WTC11 (cell line): ENCODE results near the gene AK9. TPM values are rescaled to one million over a fixed set of nuclear protein-coding genes. Genes with fewer than 3 reads are reported as not detected.

Source experiments
- ATAC-seq: fragments of 200-7000 bp; cut with Tn5 transposase; 2 replicates; pipeline ENCODE4 v1.10.0; 2021; ENCODE audit warnings: mild to moderate bottlenecking, moderate library complexity
- CTCF ChIA-PET: fragments of 300-600 bp; sonication (Branson Sonifier 250); formaldehyde crosslinking; loops from one replicate; lab custom pipeline; 2021; ENCODE audit warnings: antibody characterized with exemption; lab: Charles Lee
- POLR2A ChIA-PET: fragments of 350-600 bp; sonication (Branson Sonifier 250); formaldehyde crosslinking; loops from one replicate; lab custom pipeline; 2021; ENCODE audit warnings: antibody characterized with exemption; lab: Charles Lee
- DNase-seq: peaks from one replicate; pipeline ENCODE4 v3.0.0; 2021; ENCODE audit warnings: low spot score
- H3K27ac Mint-ChIP-seq: 2 replicates; pipeline ENCODE4 v1.8.0; 2021; ENCODE audit warnings: mixed read lengths
- H3K27me3 Mint-ChIP-seq: 2 replicates; pipeline ENCODE4 v1.8.0; 2021; ENCODE audit warnings: low read depth, mild to moderate bottlenecking, moderate library complexity, mixed read lengths
- H3K36me3 Mint-ChIP-seq: 2 replicates; pipeline ENCODE4 v1.8.0; 2021; ENCODE audit warnings: mixed read lengths
- H3K4me1 Mint-ChIP-seq: 2 replicates; pipeline ENCODE4 v1.8.0; 2022; ENCODE audit warnings: mixed read lengths
- H3K4me3 Mint-ChIP-seq: 2 replicates; pipeline ENCODE4 v1.8.0; 2021; ENCODE audit warnings: mild to moderate bottlenecking, moderate library complexity, mixed read lengths
- H3K9me3 Mint-ChIP-seq: 2 replicates; pipeline ENCODE4 v1.8.0; 2021; ENCODE audit warnings: mixed read lengths
- CREM ChIP-seq: sonication (generic); formaldehyde crosslinking; IDR thresholded peaks from 2 replicates; pipeline ENCODE4 v1.8.1; 2022; ENCODE audit warnings: mild to moderate bottlenecking, missing genetic modification reagents, moderate library complexity
- ESRRA ChIP-seq: sonication (generic); formaldehyde crosslinking; IDR thresholded peaks from 2 replicates; pipeline ENCODE4 v1.8.1; 2022; ENCODE audit warnings: mild to moderate bottlenecking, missing genetic modification reagents, borderline replicate concordance
- FOXJ3 ChIP-seq: sonication (generic); formaldehyde crosslinking; IDR thresholded peaks from 2 replicates; pipeline ENCODE4 v1.9.0; 2021; ENCODE audit warnings: missing genetic modification reagents, mild to moderate bottlenecking, borderline replicate concordance
- GTF2I ChIP-seq: fragments of 250-450 bp; sonication (Bioruptor Pico); conservative IDR thresholded peaks from 2 replicates; pipeline ENCODE4 v1.4.0; 2021; ENCODE audit warnings: mild to moderate bottlenecking
- HMGA2 ChIP-seq: fragments of 250-450 bp; sonication (Bioruptor Pico); IDR thresholded peaks from 2 replicates; pipeline ENCODE4 v1.4.0; 2021; ENCODE audit warnings: mild to moderate bottlenecking, moderate library complexity
- HMGXB4 ChIP-seq: sonication (generic); formaldehyde crosslinking; IDR thresholded peaks from 2 replicates; pipeline ENCODE4 v1.8.1; 2023; ENCODE audit warnings: mild to moderate bottlenecking, moderate library complexity, missing genetic modification reagents
- IRF1 ChIP-seq: sonication (generic); formaldehyde crosslinking; IDR thresholded peaks from 2 replicates; pipeline ENCODE4 v1.8.0; 2023; ENCODE audit warnings: missing genetic modification reagents
- MAX ChIP-seq: sonication (generic); formaldehyde crosslinking; IDR thresholded peaks from 2 replicates; pipeline ENCODE4 v1.8.0; 2022; ENCODE audit warnings: mild to moderate bottlenecking, missing genetic modification reagents
- MLX ChIP-seq: sonication (generic); formaldehyde crosslinking; IDR thresholded peaks from 2 replicates; pipeline ENCODE4 v1.8.1; 2023; ENCODE audit warnings: mild to moderate bottlenecking, missing genetic modification reagents, moderate library complexity
- MXD4 ChIP-seq: fragments of 250-450 bp; sonication (Bioruptor Pico); IDR thresholded peaks from 2 replicates; pipeline ENCODE4 v1.8.0; 2021; ENCODE audit warnings: mild to moderate bottlenecking, moderate library complexity, borderline replicate concordance
- NFATC4 ChIP-seq: fragments of 250-450 bp; sonication (Bioruptor Pico); IDR thresholded peaks from 2 replicates; pipeline ENCODE4 v1.9.0; 2021; ENCODE audit warnings: mild to moderate bottlenecking
- NR1H2 ChIP-seq: sonication (generic); formaldehyde crosslinking; IDR thresholded peaks from 2 replicates; pipeline ENCODE4 v1.9.0; 2021; ENCODE audit warnings: mild to moderate bottlenecking, moderate library complexity, missing genetic modification reagents
- NR2C2 ChIP-seq: sonication (generic); formaldehyde crosslinking; IDR thresholded peaks from 2 replicates; pipeline ENCODE4 v1.8.0; 2022; ENCODE audit warnings: mild to moderate bottlenecking, missing genetic modification reagents
- PRDM15 ChIP-seq: sonication (generic); formaldehyde crosslinking; IDR thresholded peaks from 2 replicates; pipeline ENCODE4 v1.8.0; 2022; ENCODE audit warnings: missing genetic modification reagents
- RORB ChIP-seq: fragments of 250-450 bp; sonication (Bioruptor Pico); IDR thresholded peaks from 2 replicates; pipeline ENCODE4 v1.9.0; 2021; ENCODE audit warnings: mild to moderate bottlenecking
- SP1 ChIP-seq: sonication (generic); formaldehyde crosslinking; conservative IDR thresholded peaks from 2 replicates; pipeline ENCODE4 v1.8.1; 2022; ENCODE audit warnings: missing genetic modification reagents
- TEAD1 ChIP-seq: sonication (generic); formaldehyde crosslinking; IDR thresholded peaks from 2 replicates; pipeline ENCODE4 v1.8.0; 2022; ENCODE audit warnings: mild to moderate bottlenecking, missing genetic modification reagents
- TEAD4 ChIP-seq: sonication (generic); formaldehyde crosslinking; IDR thresholded peaks from 2 replicates; pipeline ENCODE4 v1.8.0; 2022; ENCODE audit warnings: mild to moderate bottlenecking, missing genetic modification reagents
- ZNF317 ChIP-seq: sonication (generic); formaldehyde crosslinking; IDR thresholded peaks from 2 replicates; pipeline ENCODE4 v1.8.1; 2023; ENCODE audit warnings: low read depth, mild to moderate bottlenecking, moderate library complexity, missing genetic modification reagents, borderline replicate concordance
- ZNF396 ChIP-seq: fragments of 250-450 bp; sonication (Bioruptor Pico); IDR thresholded peaks from 2 replicates; pipeline ENCODE4 v1.8.0; 2021; ENCODE audit warnings: mild to moderate bottlenecking, moderate library complexity, borderline replicate concordance
- ZNF423 ChIP-seq: fragments of 250-450 bp; sonication (Bioruptor Pico); IDR thresholded peaks from 2 replicates; pipeline ENCODE4 v2.1.2; 2022; ENCODE audit warnings: mild to moderate bottlenecking, moderate library complexity
- ZSCAN18 ChIP-seq: fragments of 250-450 bp; sonication (Bioruptor Pico); IDR thresholded peaks from 2 replicates; pipeline ENCODE4 v2.1.2; 2022; ENCODE audit warnings: mild to moderate bottlenecking, moderate library complexity
- total RNA-seq: library from RNA; stranded (reverse); gene quantifications from 3 replicates; pipeline ENCODE4 v1.2.3, GENCODE V29; 2021

AK9 gene
- total RNA-seq, 1 experiment from 2014 or later, result 3.7 TPM

- TF ChIP-seq ZSCAN18 (CRISPR knock-in tag), result no peak
- no peak for TF ChIP-seq MXD4 (CRISPR knock-in tag)
- no peak for TF ChIP-seq ESRRA (CRISPR knock-in tag)
- no peak for TF ChIP-seq CREM (CRISPR knock-in tag)
- TF ChIP-seq HMGA2 (CRISPR knock-in tag), result no peak
- TF ChIP-seq ZNF396 (CRISPR knock-in tag), result no peak
- no peak for TF ChIP-seq IRF1 (CRISPR knock-in tag)
Measured at GRCh38 chr6:109457562-109457996, 233.4 kb downstream of the AK9 start (continued).

GRCh38 chr6:109456710-109457561 lies 234.1 kb downstream of the AK9 start:
- ATAC-seq (no peak), DNase-seq (no peak)
- Mint-ChIP-seq H3K9me3 (peaks cover 3% of the 10 kb centered on the region), H3K4me3 (peak overlapping the region; percentile 92), H3K27me3 (no peaks in the 10 kb centered on the region; the same call in 1 of the 2 replicates), H3K27ac (no peak overlapping the region), H3K36me3 (peaks cover 16% of the 10 kb centered on the region), H3K4me1 (peaks cover 47% of the 10 kb centered on the region)
- POLR2A ChIA-PET, result interaction anchor here (0.6 kb wide), 1 partner anchor 22 kb away, joined by 3 read pairs; no protein-coding TSS in a partner anchor
- CTCF ChIA-PET, result interaction anchor here (1.0 to 2.6 kb wide), 4 partner anchors 16 to 583 kb away, joined by 4 to 24 read pairs (median 4); partner anchors contain the start of genes PPIL6 and SMPD2
- no peak for TF ChIP-seq PRDM15 (CRISPR knock-in tag)
- TF ChIP-seq TEAD1 (CRISPR knock-in tag), result no peak
- TF ChIP-seq MAX (CRISPR knock-in tag), result no peak
- TF ChIP-seq SP1 (CRISPR knock-in tag), result no peak
- TF ChIP-seq NFATC4 (CRISPR knock-in tag), result no peak
- no peak for TF ChIP-seq ZNF317
- TF ChIP-seq NR1H2 (CRISPR knock-in tag), result no peak
- no peak for TF ChIP-seq NR2C2
- no peak for TF ChIP-seq GTF2I (CRISPR knock-in tag)
- TF ChIP-seq FOXJ3 (CRISPR knock-in tag), result no peak
- TF ChIP-seq ZNF423 (CRISPR knock-in tag), result no peak
- TF ChIP-seq IRF1 (CRISPR knock-in tag), result no peak
- TF ChIP-seq MLX (CRISPR knock-in tag), result no peak
- TF ChIP-seq TEAD4 (CRISPR knock-in tag), result no peak
- no peak for TF ChIP-seq ZSCAN18 (CRISPR knock-in tag)
- TF ChIP-seq RORB (CRISPR knock-in tag), result no peak
- no peak for TF ChIP-seq HMGXB4 (CRISPR knock-in tag)
